Fibroblast of the aortic adventitia (primary cell): ENCODE results near the gene NUP107. TPM values are rescaled to one million over a fixed set of nuclear protein-coding genes. Genes with fewer than 3 reads are reported as not detected.

Experiments used
- DNase-seq: peaks from one replicate; pipeline ENCODE4 v3.0.0-alpha.2; 2010; ENCODE audit warnings: low read depth
- H3K4me3 ChIP-seq: 2 replicates; pipeline ENCODE4 v1.5.1; 2011; ENCODE audit warnings: low read depth, mild to moderate bottlenecking, control low read depth, low read length, moderate library complexity
- CTCF ChIP-seq: IDR thresholded peaks from 2 replicates; pipeline ENCODE4 v1.5.1; 2011; ENCODE audit warnings: mild to moderate bottlenecking, low read length, control low read depth, inconsistent platforms; ENCODE audit not compliant: insufficient read depth
- total RNA-seq: library from RNA; depleted of rRNA; stranded (reverse); fragments of >200 nt; gene quantifications from 2 replicates; pipeline ENCODE4 v1.2.3, GENCODE V29; 2012; ENCODE audit warnings: low replicate concordance

Gene NUP107
- total RNA-seq, 1 donor, result 83.7 TPM

- DNase-seq, result no peak
- no peak overlapping the region for H3K4me3 ChIP-seq
- TF ChIP-seq CTCF, result no peak
These were observed 74.6 kb downstream of the NUP107 start for GRCh38 chr12:68761442-68761812.

GRCh38 chr12:68761901-68762630, 75.3 kb downstream of the NUP107 start:
- DNase-seq, result no peak
- no peak overlapping the region for H3K4me3 ChIP-seq
- TF ChIP-seq CTCF, result no peak

GRCh38 chr12:68762691-68763090, 75.9 kb downstream of the NUP107 start:
- TF ChIP-seq CTCF, result no peak
- DNase-seq, result no peak
- H3K4me3 ChIP-seq, result no peak overlapping the region

GRCh38 chr12:68765696-68766095, 78.9 kb downstream of the NUP107 start:
- H3K4me3 ChIP-seq, result no peak overlapping the region
- no peak for TF ChIP-seq CTCF

GRCh38 chr12:68766646-68767045, 79.9 kb downstream of the NUP107 start:
- H3K4me3 ChIP-seq, result no peak overlapping the region
- DNase-seq, result no peak
- TF ChIP-seq CTCF, result no peak

More at GRCh38 chr12:68765696-68766095, 78.9 kb downstream of the NUP107 start:
- DNase-seq, result no peak

- TF ChIP-seq CTCF, result no peak
- DNase-seq, result no peak
These were observed 80.4 kb downstream of the NUP107 start for GRCh38 chr12:68767191-68767590.

More at GRCh38 chr12:68767191-68767590, 80.4 kb downstream of the NUP107 start:
- H3K4me3 ChIP-seq, result no peak overlapping the region
